Measurements from ENCODE around the gene CHPT1. TPM values are rescaled to one million over a fixed set of nuclear protein-coding genes. Genes with fewer than 3 reads are reported as not detected.
A peak's percentile ranks its signal among the peaks of the same experiment; 100 is the strongest.
"Not testable (repeated sequence)": the region's sequence is repeated elsewhere in the genome, so short reads cannot be mapped to it uniquely, and the experiment has no call there.

CHPT1 gene
- total RNA-seq, 1 experiment from 2014 or later: 58.9 TPM

DNA sequence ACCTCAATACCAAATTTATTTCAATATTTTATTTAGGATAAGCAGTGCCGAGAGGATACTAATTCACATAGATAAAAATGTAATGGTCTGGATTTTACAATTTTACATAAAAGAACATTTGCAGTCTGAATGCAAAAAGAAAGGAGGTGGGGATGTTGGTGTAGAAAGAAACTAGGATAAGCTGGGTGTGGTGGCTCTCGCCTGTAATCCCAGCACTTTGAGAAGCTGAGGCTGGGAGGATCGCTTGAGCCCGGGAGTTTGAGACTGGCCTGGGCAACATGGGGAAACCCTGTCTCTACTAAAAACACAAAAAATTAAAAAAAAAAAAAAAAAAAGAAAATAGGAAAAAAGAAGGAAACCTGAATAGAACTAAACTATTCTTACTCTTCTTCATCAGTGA lies 25.0 kb downstream of the CHPT1 start:
- no peak for DNase-seq (ENCODE audit: low spot score)

DNA sequence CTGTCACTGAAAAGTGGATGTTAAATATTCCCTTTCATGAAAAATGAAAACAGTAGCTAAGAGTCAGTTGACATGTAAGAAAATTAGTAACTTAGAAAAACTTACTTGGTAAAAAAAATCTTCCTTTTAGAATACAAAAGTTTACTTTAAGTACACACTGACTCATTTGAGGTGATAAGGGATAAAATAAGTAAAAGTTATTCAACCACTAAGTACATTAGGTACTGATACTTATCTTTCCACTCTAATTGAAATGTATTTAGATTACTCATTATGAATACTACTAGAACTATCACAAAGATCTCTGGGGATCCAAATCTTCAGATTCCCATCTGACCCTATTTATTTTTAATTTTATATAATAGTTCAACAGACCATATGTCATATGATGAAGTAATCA lies 29.7 kb downstream of the CHPT1 start:
- DNase-seq (ENCODE audit: low spot score): no peak

DNA sequence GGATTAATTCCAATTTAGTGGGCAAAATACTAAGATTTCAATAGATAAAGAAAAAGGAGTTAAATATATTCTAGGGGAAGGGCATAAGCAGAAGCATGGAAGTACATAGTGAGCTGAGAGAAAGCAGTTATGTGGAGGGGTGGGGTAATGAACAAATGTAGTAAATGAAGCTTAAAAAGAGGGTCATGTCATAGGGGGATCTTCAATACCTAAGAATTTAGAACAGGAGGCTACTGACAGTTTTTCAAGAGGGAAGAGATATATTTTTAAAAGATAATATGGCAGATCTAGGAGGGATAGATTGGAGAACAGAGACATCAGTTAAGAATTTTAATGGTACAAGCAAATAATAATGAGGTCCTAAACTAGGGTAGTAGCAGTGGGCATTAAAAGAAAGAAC lies 32.4 kb downstream of the CHPT1 start:
- no peak for DNase-seq (ENCODE audit: low spot score)

DNA sequence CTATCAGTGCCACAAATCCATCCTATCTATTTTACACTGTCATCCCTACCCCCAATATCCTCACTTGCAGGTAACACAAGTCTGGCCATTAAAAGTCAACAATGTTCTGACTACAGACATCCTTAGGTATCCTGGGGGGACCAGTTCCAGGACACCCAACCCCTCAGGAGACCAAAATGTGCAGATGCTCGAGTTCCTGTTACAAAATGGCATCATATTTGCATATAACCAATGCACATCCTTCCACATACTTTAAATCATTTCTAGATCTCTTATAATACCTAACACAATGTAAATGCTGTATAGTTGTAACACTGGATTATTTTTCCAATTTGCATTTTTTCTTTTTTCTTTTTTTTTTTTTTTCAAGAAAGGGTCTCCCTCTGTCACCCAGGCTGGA lies 34.9 kb downstream of the CHPT1 start:
- DNase-seq (ENCODE audit: low spot score): no peak

DNA sequence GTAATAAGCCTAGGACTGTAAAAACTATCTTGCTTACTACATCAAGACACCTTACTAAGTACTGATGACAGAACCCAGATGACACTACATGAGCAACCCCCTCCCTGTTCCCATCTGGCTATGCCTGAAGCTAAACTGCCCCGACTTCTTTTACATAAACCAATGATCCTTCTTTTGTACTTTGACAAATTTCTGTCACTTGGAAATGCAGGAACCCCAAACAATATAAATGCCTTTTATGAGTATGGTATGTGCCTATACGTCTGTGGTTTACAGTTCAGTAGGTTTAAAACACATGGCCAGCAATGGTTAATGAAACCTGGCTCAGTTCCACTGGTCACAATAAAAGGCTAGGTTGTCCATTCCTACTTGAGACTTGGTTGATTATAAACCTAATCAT lies 35.7 kb downstream of the CHPT1 start:
- no peak for DNase-seq (ENCODE audit: low spot score)

DNA sequence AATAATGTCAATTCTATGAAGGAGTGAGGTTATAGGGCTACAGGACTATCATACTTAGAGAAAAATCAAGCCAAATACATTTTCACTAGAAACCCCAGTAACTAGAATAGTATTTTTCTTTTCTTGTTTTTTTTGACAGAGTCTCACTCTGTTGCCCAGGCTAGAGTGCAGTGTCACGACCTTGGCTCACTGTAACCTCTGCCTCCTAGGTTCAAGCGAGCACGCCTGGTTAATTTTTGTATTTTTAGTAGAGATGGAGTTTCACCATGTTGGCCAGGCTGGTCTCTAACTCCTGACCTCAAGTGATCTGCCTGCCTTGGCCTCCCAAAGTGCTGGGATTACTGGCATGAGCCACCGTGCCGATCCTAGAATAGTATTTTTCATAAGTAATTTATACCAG lies 37.0 kb downstream of the CHPT1 start:
- not testable (repeated sequence) for DNase-seq (ENCODE audit: low spot score)

DNA sequence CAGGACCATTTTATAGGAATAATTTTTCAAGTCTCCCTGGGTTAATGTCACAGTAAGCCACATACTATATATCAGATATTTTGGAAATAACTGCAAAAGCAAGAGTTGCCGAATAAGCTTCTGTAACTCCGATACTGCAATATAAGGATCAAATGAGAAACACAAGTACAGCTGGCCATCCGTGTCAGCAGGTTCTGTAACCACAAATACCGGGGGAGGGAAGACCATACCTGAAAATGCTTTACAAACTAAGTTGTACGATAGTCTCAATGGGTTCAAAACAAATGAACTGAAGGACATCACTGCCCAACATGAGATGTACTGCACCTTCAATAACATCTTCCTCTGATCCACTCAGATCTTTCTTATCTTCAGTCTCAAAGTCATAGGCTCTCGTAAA lies 40.0 kb downstream of the CHPT1 start:
- no peak for DNase-seq (ENCODE audit: low spot score)

DNA sequence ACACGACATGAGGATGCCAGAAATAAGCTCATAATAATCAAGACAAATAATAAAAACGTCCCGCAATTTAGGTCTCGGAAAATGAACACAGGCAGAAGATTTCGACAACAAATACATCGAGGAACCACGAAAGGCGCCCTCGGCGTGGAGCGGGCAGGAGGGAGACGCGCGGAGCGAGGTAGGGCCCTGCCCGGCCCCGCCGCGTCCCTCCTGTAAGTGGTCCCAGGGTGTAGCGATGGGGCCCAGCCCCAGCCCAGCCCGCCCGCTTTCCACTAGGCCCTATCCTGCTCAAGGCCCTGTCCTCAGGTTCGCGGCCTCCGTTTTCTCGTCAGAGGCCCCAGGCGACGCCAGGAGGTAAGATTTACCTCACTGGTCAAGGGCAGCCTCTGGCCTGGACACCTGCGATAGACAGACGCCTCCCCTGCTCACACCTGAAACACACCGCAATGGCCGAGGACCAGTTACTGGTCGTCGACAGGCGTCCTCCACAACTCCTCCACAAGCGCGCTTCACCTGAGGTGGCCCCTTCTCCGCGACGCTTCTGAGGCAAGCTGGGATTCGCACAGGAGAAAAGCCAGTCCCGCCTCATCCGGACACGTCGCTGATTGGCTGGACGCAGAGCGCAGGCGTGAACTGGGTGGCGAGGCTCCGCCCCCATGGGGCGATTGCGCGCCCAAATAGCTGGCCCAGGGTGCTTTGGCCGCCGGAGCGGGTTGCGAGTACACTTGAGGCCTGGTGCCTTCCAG lies 41.7 kb downstream of the CHPT1 start, which contains the start of gene SYCP3:
Gene SYCP3, minus strand, starts transcription at position 543 of the 746 bp plus-strand sequence. CDS start 1,527 bp downstream, outside the sequence.
- no peak for DNase-seq (ENCODE audit: low spot score)

DNA sequence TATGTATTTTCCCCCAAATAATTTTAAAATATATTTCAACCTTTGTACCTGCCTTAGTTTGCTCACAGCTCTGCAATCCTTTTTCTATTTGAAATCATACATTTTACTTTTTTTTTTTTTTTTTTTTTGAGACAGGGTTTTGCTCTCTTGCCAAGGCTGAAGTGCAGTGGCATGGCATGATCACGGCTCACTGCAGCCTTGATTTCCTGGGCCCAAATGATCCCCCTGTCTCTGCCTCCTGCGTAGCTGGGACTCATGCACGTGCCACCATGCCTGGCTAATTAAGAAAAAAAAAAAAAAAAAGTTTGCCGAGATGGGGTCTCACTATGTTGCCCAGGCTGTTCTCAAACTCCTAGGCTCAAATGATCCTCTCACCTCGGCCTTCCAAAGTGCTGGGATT lies 43.1 kb downstream of the CHPT1 start:
- no peak for DNase-seq (ENCODE audit: low spot score)

DNA sequence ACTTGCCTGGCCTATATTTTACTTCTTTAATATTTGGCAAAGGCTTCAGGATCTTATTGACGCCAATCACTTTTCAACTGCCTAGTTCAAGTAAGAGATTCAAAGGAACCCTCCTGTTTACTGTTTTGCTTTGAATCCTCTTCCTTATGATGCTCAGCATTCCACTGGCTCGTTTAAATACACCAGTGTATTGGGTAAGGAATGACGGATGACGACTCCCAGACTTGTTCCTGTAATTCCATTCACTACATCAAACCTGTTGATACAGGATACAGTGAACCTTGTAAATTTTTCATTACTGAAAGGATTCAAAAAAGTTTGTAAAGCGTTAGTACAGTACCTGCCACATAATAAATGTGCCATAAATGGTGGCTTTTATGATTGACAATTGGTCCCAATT lies 43.5 kb downstream of the CHPT1 start:
- no peak for DNase-seq (ENCODE audit: low spot score)

DNA sequence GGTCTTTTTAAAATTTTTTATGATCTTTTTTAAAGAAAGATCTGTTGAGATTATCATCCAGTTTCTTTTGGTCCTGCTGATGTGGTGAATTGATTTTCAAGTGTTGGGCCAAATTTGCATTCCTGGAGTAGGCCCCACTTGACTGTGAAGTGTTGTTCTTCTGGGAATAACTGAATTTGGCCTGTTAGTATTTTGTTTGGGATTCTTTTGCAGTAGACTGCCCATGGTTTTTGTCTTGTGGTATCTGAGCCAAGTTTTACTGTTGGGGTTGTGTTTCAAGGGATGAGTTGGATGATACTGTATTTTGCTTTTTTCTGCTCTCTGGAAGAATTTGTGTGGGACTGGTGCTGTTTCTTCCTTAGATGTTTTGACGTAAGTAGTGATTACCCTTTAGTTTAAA lies 45.8 kb downstream of the CHPT1 start:
- DNase-seq (ENCODE audit: low spot score): no peak

DNA sequence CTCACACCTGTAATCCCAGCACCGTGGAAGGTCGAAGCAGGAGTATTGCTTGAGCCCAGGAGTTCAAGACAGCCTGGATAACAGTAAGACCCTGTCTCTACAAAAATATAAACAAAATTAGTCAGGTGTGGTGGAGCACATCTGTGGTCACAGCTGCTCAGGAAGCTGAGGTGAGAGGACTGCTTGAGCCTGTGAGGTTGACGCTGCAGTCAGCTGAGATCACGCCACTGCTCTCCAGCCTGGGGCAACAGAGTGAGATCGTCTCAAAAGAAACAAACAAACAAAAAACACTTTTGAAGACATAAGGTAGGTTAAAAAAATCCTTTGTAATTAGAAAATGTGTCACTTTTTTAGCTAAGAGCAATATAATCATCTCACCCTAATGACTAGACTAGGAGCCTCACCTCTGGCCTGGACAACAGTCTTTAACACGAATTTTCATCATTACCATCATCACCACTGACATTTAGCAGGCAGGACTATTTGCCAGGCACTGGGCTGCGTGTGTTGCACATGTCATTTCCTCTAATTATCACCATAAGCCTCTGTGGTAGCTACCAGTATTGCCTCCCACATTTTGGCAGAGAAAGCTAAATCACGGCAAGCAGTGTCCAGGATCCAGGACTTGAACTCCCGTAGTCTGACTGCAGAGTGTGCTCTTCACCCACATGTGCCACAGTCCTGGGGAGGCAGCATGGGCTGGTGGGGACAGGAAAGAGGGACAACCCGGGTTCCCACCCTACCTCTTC lies 46.5 kb downstream of the CHPT1 start:
- no peak for DNase-seq (ENCODE audit: low spot score)

DNA sequence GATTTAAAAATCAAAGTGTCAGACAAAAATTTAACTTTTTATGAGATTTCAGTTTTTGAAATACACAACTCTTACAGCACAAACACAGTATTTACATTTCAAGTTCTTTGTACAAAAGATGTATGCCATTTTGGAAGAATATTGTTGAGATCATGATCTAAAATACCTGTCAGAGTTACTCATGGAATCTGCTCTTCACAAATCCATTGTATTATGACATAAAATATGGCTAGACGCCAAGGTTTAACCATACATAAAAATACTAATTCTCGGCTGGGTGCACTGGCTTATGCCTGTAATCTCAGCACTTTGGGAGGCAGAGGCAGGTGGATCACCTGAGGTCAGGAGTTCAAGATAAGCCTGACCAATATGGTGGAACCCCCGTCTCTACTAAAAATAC lies 48.0 kb downstream of the CHPT1 start:
- no peak for DNase-seq (ENCODE audit: low spot score)

DNA sequence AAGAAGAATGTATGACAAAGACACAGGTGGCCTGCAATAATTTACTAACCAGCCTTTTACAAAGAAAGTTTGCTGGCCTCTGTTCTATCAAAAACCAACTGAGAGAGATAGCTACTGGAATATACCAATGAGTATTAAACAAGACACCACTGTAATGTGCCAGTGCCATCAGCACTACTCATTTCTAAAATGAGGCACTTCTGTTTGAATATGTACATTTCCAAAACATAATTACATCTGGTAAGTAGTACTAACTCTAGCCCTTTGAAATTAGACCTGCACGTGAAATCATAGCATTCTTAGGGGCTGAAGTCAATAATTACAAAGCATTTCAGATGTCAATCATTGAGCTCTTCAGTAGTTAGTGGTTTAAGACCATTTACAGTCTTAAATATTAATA lies 48.8 kb downstream of the CHPT1 start:
- no peak for DNase-seq (ENCODE audit: low spot score)

DNA sequence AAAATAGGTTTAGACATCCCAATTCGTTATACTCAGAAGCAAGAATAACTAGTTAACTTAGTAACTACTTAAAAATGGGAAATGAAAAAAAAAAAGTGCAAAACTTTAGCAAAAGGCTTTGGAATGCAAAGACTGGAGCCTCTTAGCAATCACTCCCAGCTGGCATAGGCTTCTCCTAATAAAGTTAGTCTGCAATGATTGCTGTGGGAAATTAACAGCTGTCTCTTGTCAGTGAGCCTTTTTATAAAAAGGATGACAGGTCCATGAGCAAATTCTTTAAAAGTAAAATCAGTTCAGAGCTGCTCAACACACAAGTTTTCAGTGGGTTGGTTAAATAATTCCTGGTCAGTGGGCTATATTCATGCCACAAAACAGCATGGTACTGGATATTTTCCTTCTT lies 49.2 kb downstream of the CHPT1 start:
- no peak for DNase-seq (ENCODE audit: low spot score)

DNA sequence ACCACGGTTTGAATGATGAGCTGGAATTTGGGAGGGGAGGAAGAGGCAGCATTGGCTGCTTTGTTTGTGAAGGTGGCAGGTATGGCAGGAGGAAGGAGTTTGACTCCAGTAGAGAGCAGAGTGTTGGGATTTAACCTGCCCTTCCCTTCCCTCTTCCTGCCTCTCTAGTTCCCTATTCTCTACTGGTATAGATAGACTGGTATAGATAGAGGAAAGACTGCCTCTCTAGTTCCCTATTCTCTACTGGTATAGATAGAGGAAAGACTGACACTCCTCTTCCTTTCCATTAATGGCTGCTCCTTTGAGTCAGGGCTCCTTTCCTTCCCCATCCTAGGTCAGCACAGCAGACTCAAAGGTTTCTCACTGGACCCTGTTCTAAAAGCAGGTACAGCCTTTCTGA lies 50.3 kb downstream of the CHPT1 start:
- no peak for DNase-seq (ENCODE audit: low spot score)

DNA sequence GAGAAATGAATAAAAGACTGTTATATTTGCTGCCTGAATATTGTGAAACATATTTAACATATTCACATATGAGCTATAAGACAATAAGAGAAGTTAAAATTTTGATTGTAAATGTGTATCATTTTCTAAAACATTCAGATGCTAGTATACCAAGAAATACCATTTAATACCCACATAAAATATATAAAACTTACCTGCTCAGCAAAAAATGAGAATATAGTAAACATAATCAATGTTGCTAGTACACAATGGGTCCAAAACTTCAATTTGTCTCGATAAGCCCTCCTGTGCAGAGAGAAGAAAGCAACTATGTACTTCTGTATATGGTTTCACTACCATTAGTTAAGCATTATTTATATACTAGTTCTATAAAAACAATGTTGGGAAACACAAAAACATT lies 51.5 kb downstream of the CHPT1 start:
- no peak for DNase-seq (ENCODE audit: low spot score)

DNA sequence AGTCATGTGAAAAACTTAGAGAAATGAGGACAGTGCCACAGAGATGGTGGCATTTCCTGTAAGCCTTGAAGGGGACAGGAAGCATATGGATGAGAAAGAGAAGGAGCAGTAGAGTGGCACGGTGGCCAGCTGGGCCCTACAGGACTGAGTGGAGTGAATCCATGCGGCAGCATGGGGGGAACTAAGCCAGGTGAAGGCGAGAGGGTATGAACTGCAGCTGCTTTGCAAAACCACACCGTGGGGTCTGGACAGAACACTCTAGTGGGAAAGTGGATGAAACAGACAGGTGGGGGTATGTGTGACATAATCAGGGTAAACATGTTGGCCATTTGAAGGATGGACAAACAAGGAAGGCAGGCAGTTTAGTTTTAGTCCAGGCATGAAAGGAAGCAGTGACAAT lies 52.2 kb downstream of the CHPT1 start:
- no peak for DNase-seq (ENCODE audit: low spot score)

DNA sequence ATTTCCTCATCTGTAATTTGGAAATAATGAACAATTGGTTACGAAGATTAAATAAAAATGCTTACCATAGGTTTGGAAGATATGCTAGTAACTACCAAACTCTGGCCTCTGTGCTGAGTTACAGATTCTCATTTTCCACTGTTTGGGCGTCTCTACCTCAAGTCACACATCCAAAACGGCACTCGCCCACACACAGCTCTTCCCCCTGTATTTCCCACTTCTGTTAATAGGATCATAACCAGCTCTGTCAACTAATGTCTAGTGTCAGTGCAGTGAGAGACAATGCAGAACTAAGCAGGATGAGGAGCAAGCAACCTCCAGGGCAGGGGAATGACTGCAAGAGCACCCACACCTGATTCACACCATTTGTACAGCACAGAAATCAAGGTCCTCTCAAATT lies 52.7 kb downstream of the CHPT1 start:
- DNase-seq (ENCODE audit: low spot score): no peak

DNA sequence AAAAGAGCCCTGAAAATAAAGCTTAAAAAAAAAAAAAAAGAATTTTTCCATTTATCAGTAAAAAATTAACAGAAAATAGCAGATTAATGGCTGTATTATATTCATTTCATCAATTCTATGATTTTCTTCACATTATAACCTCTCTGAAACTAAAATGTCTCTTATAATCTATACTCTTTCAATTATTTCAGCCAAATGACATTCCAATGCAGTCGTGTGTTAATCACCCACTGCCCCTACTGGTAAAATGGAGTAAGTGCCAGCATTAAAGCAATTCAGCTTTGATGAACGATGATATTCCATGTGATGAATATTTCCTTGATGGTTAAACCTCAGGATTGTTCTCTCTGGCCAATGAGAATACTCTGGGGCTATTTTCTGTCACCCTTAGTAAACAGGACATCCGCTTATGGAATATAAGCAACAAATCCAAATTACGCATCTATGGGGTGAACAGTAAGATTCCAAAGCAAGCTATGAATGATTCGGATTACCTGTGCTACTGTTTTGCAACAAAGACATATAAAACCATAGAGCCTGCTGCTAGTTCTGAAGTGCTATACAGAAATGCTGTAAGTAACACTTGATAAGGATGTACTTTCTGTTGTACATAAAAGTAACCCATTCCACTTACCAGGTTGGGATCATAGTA lies 62.1 kb downstream of the CHPT1 start:
- peak; percentile 27 for DNase-seq (ENCODE audit: low spot score)

DNA sequence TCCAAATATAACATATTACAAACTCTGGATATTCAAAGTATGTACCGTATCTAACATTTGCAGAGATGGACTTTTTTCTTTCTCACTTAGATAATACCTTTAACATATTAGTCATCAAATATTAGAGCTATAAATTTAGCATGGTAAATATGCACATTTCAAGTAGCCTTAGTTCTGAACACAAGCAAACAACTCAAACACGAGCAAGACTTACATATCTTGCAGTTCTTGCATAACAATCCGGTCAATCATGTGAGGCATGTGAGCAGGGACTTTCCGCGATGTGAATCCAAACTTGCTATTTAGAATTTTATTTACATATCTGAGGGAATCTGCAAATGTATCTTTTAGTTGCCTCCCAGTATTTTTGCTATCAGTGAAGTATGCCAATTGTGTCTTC lies 63.9 kb downstream of the CHPT1 start:
- no peak for DNase-seq (ENCODE audit: low spot score)

DNA sequence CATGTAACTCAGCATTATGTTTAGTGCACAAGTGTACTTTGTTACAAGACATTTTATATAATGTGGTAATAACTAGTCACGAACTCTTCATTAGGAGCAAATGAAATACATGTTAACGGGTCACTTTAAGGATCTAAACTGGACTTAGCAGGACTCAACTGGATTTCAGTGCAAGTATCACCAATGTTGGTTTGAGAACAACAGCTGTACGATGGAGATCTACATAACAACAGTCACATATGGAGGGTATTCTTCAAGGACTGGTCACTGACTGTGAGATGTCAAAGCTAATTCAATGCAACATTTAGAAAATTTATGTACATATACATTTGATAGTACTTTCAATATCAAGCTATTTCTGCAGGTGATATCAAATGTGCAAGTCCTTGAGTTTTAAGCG lies 64.3 kb downstream of the CHPT1 start:
- DNase-seq (ENCODE audit: low spot score): no peak
